ENCODE data around the gene NDUFB11. TPM values are rescaled to one million over a fixed set of nuclear protein-coding genes. Genes with fewer than 3 reads are reported as not detected.
A peak's percentile ranks its signal among the peaks of the same experiment; 100 is the strongest.

Gene NDUFB11
- total RNA-seq, 2 experiments from 2014 or later: 78.1 to 139 TPM

DNA sequence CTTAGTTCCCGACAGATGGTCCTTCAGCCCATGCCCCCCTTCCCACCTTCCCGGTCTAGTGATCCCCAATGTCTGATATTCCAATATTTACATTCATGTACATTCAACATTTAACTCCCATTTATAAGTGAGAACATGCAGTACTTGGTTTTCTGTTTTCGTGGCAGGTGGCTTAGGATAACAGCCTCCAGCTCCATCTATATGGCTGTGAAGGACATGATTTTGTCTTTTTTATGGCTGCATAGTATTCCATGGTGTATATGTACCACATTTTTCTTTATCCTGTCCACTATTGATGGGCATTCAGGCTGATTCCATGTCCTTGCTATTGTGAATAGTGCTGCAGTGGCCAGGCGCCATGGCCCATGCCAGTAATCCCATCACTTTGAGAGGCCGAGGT, 14.3 kb upstream of the NDUFB11 start:
- TF ChIP-seq, protein P1, sequence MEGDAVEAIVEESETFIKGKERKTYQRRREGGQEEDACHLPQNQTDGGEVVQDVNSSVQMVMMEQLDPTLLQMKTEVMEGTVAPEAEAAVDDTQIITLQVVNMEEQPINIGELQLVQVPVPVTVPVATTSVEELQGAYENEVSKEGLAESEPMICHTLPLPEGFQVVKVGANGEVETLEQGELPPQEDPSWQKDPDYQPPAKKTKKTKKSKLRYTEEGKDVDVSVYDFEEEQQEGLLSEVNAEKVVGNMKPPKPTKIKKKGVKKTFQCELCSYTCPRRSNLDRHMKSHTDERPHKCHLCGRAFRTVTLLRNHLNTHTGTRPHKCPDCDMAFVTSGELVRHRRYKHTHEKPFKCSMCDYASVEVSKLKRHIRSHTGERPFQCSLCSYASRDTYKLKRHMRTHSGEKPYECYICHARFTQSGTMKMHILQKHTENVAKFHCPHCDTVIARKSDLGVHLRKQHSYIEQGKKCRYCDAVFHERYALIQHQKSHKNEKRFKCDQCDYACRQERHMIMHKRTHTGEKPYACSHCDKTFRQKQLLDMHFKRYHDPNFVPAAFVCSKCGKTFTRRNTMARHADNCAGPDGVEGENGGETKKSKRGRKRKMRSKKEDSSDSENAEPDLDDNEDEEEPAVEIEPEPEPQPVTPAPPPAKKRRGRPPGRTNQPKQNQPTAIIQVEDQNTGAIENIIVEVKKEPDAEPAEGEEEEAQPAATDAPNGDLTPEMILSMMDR (conservative IDR thresholded peaks at IDR 0.05; ENCODE audit: low read length): no peak
- TF ChIP-seq EZH2phosphoT487 (IDR thresholded peaks at IDR 0.05; ENCODE audit: borderline replicate concordance, low read depth, low read length): no peak
- Histone ChIP-seq H3K27ac (ENCODE audit: low read depth, low read length, poor library complexity, severe bottlenecking) (no peak overlapping the region), H3K4me2 (ENCODE audit: low read length) (no peak overlapping the region), H3K79me2 (ENCODE audit: insufficient read depth, low read depth, low read length) (peaks cover 51% of the 10 kb centered on the region), H3K4me1 (ENCODE audit: insufficient read depth, low read length, poor library complexity, severe bottlenecking) (no peaks in the 10 kb centered on the region), H2AFZ (ENCODE audit: low read length) (no peak overlapping the region), H3K36me3 (ENCODE audit: insufficient read depth, low read length) (peaks cover 75% of the 10 kb centered on the region), H3K4me3 (ENCODE audit: low read depth, low read length, poor library complexity, severe bottlenecking) (no peak overlapping the region), H3K9me2 (ENCODE audit: insufficient read depth, low read length) (no peaks in the 10 kb centered on the region), H4K20me1 (ENCODE audit: insufficient read depth, low read length) (no peaks in the 10 kb centered on the region), H3K9me3 (ENCODE audit: low read length) (no peaks in the 10 kb centered on the region)
- ChIA-PET POLR2A (interaction anchor here (0.6 kb wide), 1 partner anchor 18 kb away, joined by 3 read pairs; no protein-coding TSS in a partner anchor), CTCF (ENCODE audit: unreplicated experiment) (no interaction called here)
- no TSS peak for BruUV-seq (replicated peaks)
- intact Hi-C loops (cut with micrococcal nuclease; ENCODE audit: unreplicated experiment): no loop called here
- DNase-seq (ENCODE audit: low spot score): no peak

DNA sequence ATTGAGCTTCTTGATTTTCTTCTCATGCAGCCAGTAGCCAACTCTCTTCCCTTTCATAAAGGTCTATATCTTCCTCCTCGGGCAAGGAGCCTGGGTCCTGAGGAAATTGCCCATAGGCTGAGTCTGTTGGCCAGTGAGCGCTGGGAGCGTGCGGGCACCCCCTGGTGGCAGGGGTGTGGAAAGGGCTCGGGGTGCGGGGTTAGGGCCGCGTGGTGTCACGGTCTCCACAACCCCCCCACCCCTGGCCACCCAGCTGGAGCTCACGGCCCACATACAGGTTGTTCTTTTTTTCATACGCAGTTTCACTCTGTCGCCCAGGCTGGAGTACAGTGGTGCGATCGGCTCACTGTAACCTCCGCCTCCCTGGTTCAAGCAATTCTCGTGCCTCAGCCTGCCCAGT, 13.6 kb upstream of the NDUFB11 start:
- DNase-seq (ENCODE audit: low spot score): no peak
- intact Hi-C loops (cut with micrococcal nuclease; ENCODE audit: unreplicated experiment): no loop called here
- ChIA-PET POLR2A (interaction anchor here (0.6 to 2.0 kb wide), 2 partner anchors 13 to 28 kb away, joined by 3 to 5 read pairs; partner anchors contain the start of genes NDUFB11 and RBM10), CTCF (ENCODE audit: unreplicated experiment) (no interaction called here)
- BruUV-seq (replicated peaks): no TSS peak
- no peak overlapping the region for H3K4me3 ChIP-seq (ENCODE audit: low read depth, low read length, poor library complexity, severe bottlenecking)
- H3K79me2 ChIP-seq (ENCODE audit: insufficient read depth, low read depth, low read length): peaks cover 55% of the 10 kb centered on the region
- no peak overlapping the region for H3K4me2 ChIP-seq (ENCODE audit: low read length)
- no peaks in the 10 kb centered on the region for H4K20me1 ChIP-seq (ENCODE audit: insufficient read depth, low read length)
- no peaks in the 10 kb centered on the region for H3K9me3 ChIP-seq (ENCODE audit: low read length)
- no peaks in the 10 kb centered on the region for H3K9me2 ChIP-seq (ENCODE audit: insufficient read depth, low read length)
- no peak overlapping the region for H3K27ac ChIP-seq (ENCODE audit: low read depth, low read length, poor library complexity, severe bottlenecking)
- peaks cover 76% of the 10 kb centered on the region for H3K36me3 ChIP-seq (ENCODE audit: insufficient read depth, low read length)
- H2AFZ ChIP-seq (ENCODE audit: low read length): no peak overlapping the region
- H3K4me1 ChIP-seq (ENCODE audit: insufficient read depth, low read length, poor library complexity, severe bottlenecking): no peaks in the 10 kb centered on the region
- TF ChIP-seq, protein P1 (conservative IDR thresholded peaks at IDR 0.05; ENCODE audit: low read length): 0 out of 2 replicates have a peak, but pooled peaks have one; percentile 14
- TF ChIP-seq EZH2phosphoT487 (IDR thresholded peaks at IDR 0.05; ENCODE audit: borderline replicate concordance, low read depth, low read length): no peak

DNA sequence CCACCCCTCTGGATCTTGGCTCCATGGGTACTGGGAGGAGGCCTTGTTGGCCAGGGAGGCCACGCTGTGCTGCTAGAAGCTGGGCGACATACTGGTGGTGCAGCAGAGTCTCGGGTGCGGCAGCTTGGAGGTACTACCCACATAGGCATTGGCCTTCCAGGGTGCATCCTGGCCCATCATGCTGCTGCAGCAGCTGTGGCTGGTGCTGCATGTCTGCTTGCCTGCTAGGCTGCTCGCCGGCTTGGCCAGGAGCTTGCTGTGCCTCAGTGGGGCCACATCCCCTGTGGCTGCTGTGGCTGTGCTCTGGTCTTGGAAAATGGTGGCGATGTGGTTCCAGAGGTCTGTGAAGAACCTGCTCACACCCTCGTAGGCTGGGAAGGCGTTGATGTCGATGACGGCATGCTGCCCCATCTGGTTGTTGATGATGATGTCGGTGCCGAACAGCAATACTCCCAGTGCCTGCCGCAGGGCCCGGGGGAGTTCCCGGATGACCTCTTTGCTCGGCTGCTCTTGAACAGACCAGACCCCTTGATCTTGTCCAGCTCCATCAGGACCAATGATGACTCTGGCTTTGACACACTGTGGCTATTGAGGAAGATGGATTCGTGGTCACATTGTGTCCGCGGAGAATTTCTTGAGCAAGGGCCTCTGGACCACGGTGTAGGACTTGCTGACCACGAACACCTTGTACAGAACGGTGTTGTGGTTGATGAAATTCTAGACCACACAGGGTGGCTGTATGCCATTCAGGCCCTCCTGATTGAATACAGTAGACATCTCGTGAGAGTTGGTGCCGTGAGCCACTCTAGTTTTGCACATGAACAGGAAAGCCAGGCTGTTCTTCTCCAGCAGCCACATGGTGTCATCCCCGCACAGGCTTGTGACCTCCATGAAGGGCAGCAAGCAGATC, 12.4 kb upstream of the NDUFB11 start:
- no peaks in the 10 kb centered on the region for H3K4me1 ChIP-seq (ENCODE audit: insufficient read depth, low read length, poor library complexity, severe bottlenecking)
- no peak for TF ChIP-seq EZH2phosphoT487 (IDR thresholded peaks at IDR 0.05; ENCODE audit: borderline replicate concordance, low read depth, low read length)
- TF ChIP-seq, protein P1 (conservative IDR thresholded peaks at IDR 0.05; ENCODE audit: low read length): no peak
- intact Hi-C loops (cut with micrococcal nuclease; ENCODE audit: unreplicated experiment): no loop called here

More for the DNA sequence above, 12.4 kb upstream of the NDUFB11 start:
- H4K20me1 ChIP-seq (ENCODE audit: insufficient read depth, low read length): no peaks in the 10 kb centered on the region
- H3K79me2 ChIP-seq (ENCODE audit: insufficient read depth, low read depth, low read length): peaks cover 60% of the 10 kb centered on the region
- no peak overlapping the region for H3K4me2 ChIP-seq (ENCODE audit: low read length)
- H3K27ac ChIP-seq (ENCODE audit: low read depth, low read length, poor library complexity, severe bottlenecking): no peak overlapping the region
- CTCF ChIA-PET (ENCODE audit: unreplicated experiment): no interaction called here
- H3K4me3 ChIP-seq (ENCODE audit: low read depth, low read length, poor library complexity, severe bottlenecking): no peak overlapping the region
- no TSS peak for BruUV-seq (replicated peaks)
- POLR2A ChIA-PET: interaction anchor here (2.0 kb wide), 1 partner anchor 12 kb away, joined by 5 read pairs; the partner anchor contains the start of genes NDUFB11 and RBM10
- H3K9me3 ChIP-seq (ENCODE audit: low read length): no peaks in the 10 kb centered on the region
- no peaks in the 10 kb centered on the region for H3K9me2 ChIP-seq (ENCODE audit: insufficient read depth, low read length)
- H3K36me3 ChIP-seq (ENCODE audit: insufficient read depth, low read length): peaks cover 70% of the 10 kb centered on the region
- H2AFZ ChIP-seq (ENCODE audit: low read length): no peak overlapping the region
- DNase-seq (ENCODE audit: low spot score): no peak

Measured in OCI-LY7 (cell line).